ENCODE data around the gene EXO1.

GRCh38 chr1:241932845-241933244 lies 84.8 kb downstream of the EXO1 start:
- TF ChIP-seq YY1 (IDR thresholded peaks at IDR 0.05; ENCODE audit: insufficient read depth, insufficient read length) (no peak), SUZ12 (IDR thresholded peaks at IDR 0.05; ENCODE audit: extremely low read depth, insufficient read depth, insufficient read length) (no peak)

Measured in NT2/D1 (cell line).